H1 (cell line): ENCODE results near the gene SYT17. TPM values are rescaled to one million over a fixed set of nuclear protein-coding genes. Genes with fewer than 3 reads are reported as not detected.

ENCODE experiments used
- CTCF ChIA-PET: fragments of 300-600 bp; sonication (Branson Sonifier 250); formaldehyde crosslinking; loops from one replicate; lab custom pipeline; 2021; ENCODE audit not compliant: partially characterized antibody; lab: Charles Lee
- POLR2A ChIA-PET: fragments of 300-600 bp; sonication (Branson Sonifier 250); formaldehyde crosslinking; loops from one replicate; lab custom pipeline; 2021; ENCODE audit warnings: inconsistent platforms; ENCODE audit not compliant: partially characterized antibody; lab: Charles Lee
- DNase-seq, 2 experiments: peaks; one replicate each; pipeline versions ENCODE4 v3.0.0 to v3.0.0-alpha.2; 2010 to 2022; ENCODE audit warnings: low spot score in 2 of 2, low read depth in 1 of 2, mixed read lengths in 1 of 2
- FAIRE-seq: peaks from 2 replicates; lab custom pipeline; 2011; peaks lifted over from hg19 to GRCh38; lab: Jason Lieb, UNC
- H2AFZ ChIP-seq: 2 replicates; pipeline ENCODE4 v1.8.1; 2012; ENCODE audit warnings: low read length, inconsistent platforms
- H2AK5ac ChIP-seq: 2 replicates; pipeline ENCODE4 v1.6.1; 2013; ENCODE audit warnings: low read depth, low read length
- H2BK120ac ChIP-seq: replicated peaks from 2 replicates; pipeline ENCODE3; 2013; ENCODE audit warnings: low read depth, low read length, inconsistent platforms
- H2BK12ac ChIP-seq: 2 replicates; pipeline ENCODE4 v1.6.1; 2013; ENCODE audit warnings: low read depth, low read length
- H2BK15ac ChIP-seq: 2 replicates; pipeline ENCODE4 v1.6.1; 2013; ENCODE audit warnings: low read length
- H2BK20ac ChIP-seq: 2 replicates; pipeline ENCODE4 v1.6.1; 2013; ENCODE audit warnings: low read length
- H2BK5ac ChIP-seq: 2 replicates; pipeline ENCODE4 v1.6.1; 2013; ENCODE audit warnings: low read depth, low read length
- H3K14ac ChIP-seq: 2 replicates; pipeline ENCODE4 v1.6.1; 2013; ENCODE audit warnings: inconsistent platforms; ENCODE audit not compliant: insufficient read length
- H3K18ac ChIP-seq: 2 replicates; pipeline ENCODE4 v1.6.1; 2013; ENCODE audit warnings: low read length; ENCODE audit errors: extremely low read depth
- H3K23ac ChIP-seq: 2 replicates; pipeline ENCODE4 v1.6.1; 2013; ENCODE audit warnings: inconsistent platforms; ENCODE audit not compliant: insufficient read length
- H3K23me2 ChIP-seq: 2 replicates; pipeline ENCODE4 v1.6.1; 2013; ENCODE audit warnings: low read depth, low read length
- H3K27ac ChIP-seq: 2 replicates; pipeline ENCODE4 v1.6.1; 2011; ENCODE audit warnings: low read depth, low read length, inconsistent platforms
- H3K27me3 ChIP-seq, 4 experiments: replicated peaks in 1 of 4; 1 replicate in 1 of 4; 2 replicates in 3 of 4; pipeline versions ENCODE4 v1.6.1 to v1.8.1; 2011 to 2013; ENCODE audit warnings: low read length in 3 of 4, mild to moderate bottlenecking in 3 of 4, inconsistent platforms in 2 of 4, mixed read lengths in 2 of 4, moderate library complexity in 1 of 4; ENCODE audit not compliant: control insufficient read depth in 3 of 4, insufficient read depth in 3 of 4; ENCODE audit errors: extremely low read depth in 1 of 4
- H3K36me3 ChIP-seq, 4 experiments: 2 replicates each; pipeline versions ENCODE4 v1.6.1 to v1.8.1; 2011 to 2013; ENCODE audit warnings: mild to moderate bottlenecking in 4 of 4, low read length in 3 of 4, moderate library complexity in 2 of 4, control low read depth in 1 of 4, inconsistent platforms in 1 of 4; ENCODE audit not compliant: insufficient read depth in 4 of 4, control insufficient read depth in 2 of 4
- H3K4ac ChIP-seq: replicated peaks from 2 replicates; pipeline ENCODE3; 2013; ENCODE audit warnings: low read length, low read depth, mixed read lengths, inconsistent platforms; ENCODE audit not compliant: insufficient read length
- H3K4me1 ChIP-seq, 4 experiments: replicated peaks in 1 of 4; 1 replicate in 1 of 4; 2 replicates in 3 of 4; pipeline versions ENCODE4 v1.6.1 to v1.8.1; 2011 to 2013; ENCODE audit warnings: low read length in 3 of 4, inconsistent platforms in 2 of 4, mixed read lengths in 1 of 4; ENCODE audit not compliant: insufficient read depth in 4 of 4, control insufficient read depth in 3 of 4
- H3K4me2 ChIP-seq, 2 experiments: 2 replicates each; pipeline versions ENCODE4 v1.6.1 to v1.8.1; 2011 to 2013; ENCODE audit warnings: low read depth in 2 of 2, low read length in 2 of 2, control low read depth in 1 of 2, inconsistent platforms in 1 of 2, mild to moderate bottlenecking in 1 of 2; ENCODE audit not compliant: insufficient read depth in 1 of 2
- H3K4me3 ChIP-seq, 4 experiments: fragments of 200-600, 300-600 bp in 1 of 4; sonication (generic), shearing (Covaris generic), sonication (Bioruptor Twin) in 1 of 4; 2 replicates each; pipeline versions ENCODE4 v1.5.1 to v1.8.1; 2011 to 2016; ENCODE audit warnings: low read length in 4 of 4, low read depth in 3 of 4, control low read depth in 2 of 4, inconsistent platforms in 2 of 4, mild to moderate bottlenecking in 2 of 4, mixed read lengths in 1 of 4, moderate library complexity in 1 of 4; ENCODE audit not compliant: insufficient read depth in 2 of 4; ENCODE audit errors: extremely low read depth in 1 of 4
- H3K56ac ChIP-seq: replicated peaks from 2 replicates; pipeline ENCODE3; 2013; ENCODE audit warnings: low read depth, mild to moderate bottlenecking, mixed read lengths, low read length, inconsistent platforms; ENCODE audit not compliant: insufficient read length
- H3K79me1 ChIP-seq: 2 replicates; pipeline ENCODE4 v1.6.1; 2013; ENCODE audit warnings: low read depth, low read length, control low read depth
- H3K79me2 ChIP-seq, 2 experiments: 2 replicates each; pipeline versions ENCODE4 v1.6.1 to v1.8.1; 2012 to 2013; ENCODE audit warnings: low read length in 2 of 2, mild to moderate bottlenecking in 2 of 2, inconsistent platforms in 1 of 2; ENCODE audit not compliant: insufficient read depth in 2 of 2, control insufficient read depth in 1 of 2
- H3K9ac ChIP-seq, 4 experiments: replicated peaks in 1 of 4; 1 replicate in 1 of 4; 2 replicates in 3 of 4; pipeline versions ENCODE4 v1.6.1 to v1.8.1; 2011 to 2013; ENCODE audit warnings: low read depth in 3 of 4, low read length in 3 of 4, control low read depth in 2 of 4, mild to moderate bottlenecking in 2 of 4, moderate library complexity in 2 of 4, inconsistent platforms in 1 of 4; ENCODE audit errors: extremely low read depth in 1 of 4
- H3K9me3 ChIP-seq, 2 experiments: 2 replicates each; pipeline versions ENCODE4 v1.6.1 to v1.8.1; 2012 to 2013; ENCODE audit warnings: mild to moderate bottlenecking in 2 of 2, moderate library complexity in 2 of 2, control low read depth in 1 of 2, inconsistent platforms in 1 of 2, low read depth in 1 of 2, low read length in 1 of 2, mixed read lengths in 1 of 2; ENCODE audit not compliant: insufficient read depth in 2 of 2
- H4K20me1 ChIP-seq, 2 experiments: replicated peaks in 1 of 2; 2 replicates each; pipeline versions ENCODE3 to v1.8.1; 2011 to 2013; ENCODE audit warnings: inconsistent platforms in 2 of 2, low read length in 2 of 2, mild to moderate bottlenecking in 1 of 2; ENCODE audit not compliant: insufficient read depth in 2 of 2, control insufficient read depth in 1 of 2
- H4K5ac ChIP-seq: 2 replicates; pipeline ENCODE4 v1.6.1; 2013; ENCODE audit warnings: low read length, low read depth, mixed read lengths, inconsistent platforms; ENCODE audit not compliant: insufficient read length
- H4K8ac ChIP-seq: 2 replicates; pipeline ENCODE4 v1.8.0; 2013; ENCODE audit warnings: mild to moderate bottlenecking, moderate library complexity, low read length, inconsistent platforms; ENCODE audit not compliant: insufficient read depth; ENCODE audit errors: extremely low read depth
- H4K91ac ChIP-seq: replicated peaks from 2 replicates; pipeline ENCODE3; 2013; ENCODE audit warnings: low read length, mixed read lengths, inconsistent platforms; ENCODE audit not compliant: insufficient read length
- KDM1A ChIP-seq: fragments of 200-600, 300-600 bp; sonication (generic); IDR thresholded peaks from 2 replicates; pipeline ENCODE4 v1.7.1; 2016; ENCODE audit warnings: mild to moderate bottlenecking, low read length, borderline replicate concordance
- PHF8 ChIP-seq: fragments of 200-600 bp; sonication (generic); conservative IDR thresholded peaks from 2 replicates; pipeline ENCODE4 v1.7.1; 2012; ENCODE audit warnings: low read depth, mild to moderate bottlenecking, inconsistent platforms, low read length, moderate library complexity
- SAP30 ChIP-seq: fragments of 300-600 bp; sonication (generic); IDR thresholded peaks from 2 replicates; pipeline ENCODE4 v1.7.1; 2012; ENCODE audit warnings: low read length, moderate library complexity, mild to moderate bottlenecking, inconsistent platforms; ENCODE audit not compliant: insufficient read depth, insufficient replicate concordance
- SUZ12 ChIP-seq: fragments of 200-600 bp; sonication (generic); IDR thresholded peaks from 2 replicates; pipeline ENCODE4 v1.6.1; 2012; ENCODE audit warnings: mild to moderate bottlenecking, inconsistent platforms, low read length, moderate library complexity, mixed read lengths
- WGBS, 2 experiments: shearing (Covaris generic) in 1 of 2; methylation state at CpG; one replicate each; pipeline versions ENCODE4 v1.1.6 to v1.1.7; 2013 to 2015; ENCODE audit warnings: low lambda C conversion rate in 2 of 2, mixed read lengths in 2 of 2, inconsistent platforms in 1 of 2, low coverage in 1 of 2, missing lambda C conversion rate in 1 of 2; ENCODE audit not compliant: insufficient replicate concordance in 2 of 2, insufficient coverage in 1 of 2, insufficient read length in 1 of 2; ENCODE audit errors: extremely low coverage in 1 of 2, missing lambda C conversion rate in 1 of 2; 5-methylcytosine and 5-hydroxymethylcytosine counted together
- polyA plus RNA-seq, 7 experiments: library from polyadenylated mRNA; depleted of rRNA in 3 of 7; stranded (reverse) in 5 of 7; unstranded in 2 of 7; fragments of >200 nt in 5 of 7; fragments of 200-250 nt in 2 of 7; gene quantifications; 1 replicate in 5 of 7; 2 replicates in 1 of 7; 4 replicates in 1 of 7; pipeline versions ENCODE4 v1.2.1 to v1.2.3, GENCODE V29; 2011 to 2013; ENCODE audit warnings: missing spikeins in 2 of 7, mixed read lengths in 2 of 7
- total RNA-seq: library from RNA; stranded (reverse); fragmentation: NEBNext Ultra II Directional; extraction: Animal tissue kit (Norgen Biotek cat#: 25700); gene quantifications from 2 replicates; pipeline ENCODE4 v1.2.1, GENCODE V29; 2021
- TF ChIP-seq, protein P1 (sequence below): IDR thresholded peaks from 2 replicates; pipeline ENCODE4 v1.6.1; 2012; ENCODE audit warnings: low read length, inconsistent platforms

SYT17 gene
- total and polyA plus RNA-seq, 2 of the 8 experiments (the other 6 are each of a cell fraction or from before 2014, with no cell fraction given) = 5.8 to 18.1 TPM

DNA sequence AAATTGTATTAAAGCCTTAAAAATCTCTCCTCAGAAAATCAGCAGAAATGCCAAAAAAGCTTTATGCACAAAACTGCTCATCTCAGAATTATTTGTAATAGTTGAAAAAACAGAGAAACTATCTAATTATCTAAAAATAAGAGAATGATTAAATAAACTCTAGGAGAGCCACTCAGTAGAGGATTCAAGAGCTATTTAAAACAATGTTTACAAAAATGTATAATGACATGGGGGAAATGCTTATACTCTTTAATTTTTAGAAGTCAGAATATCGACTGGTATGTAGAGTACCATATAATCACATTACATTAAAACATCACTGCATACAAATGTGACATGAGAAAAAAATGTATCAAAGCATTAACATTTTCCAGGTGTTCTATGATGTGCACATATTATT, 129.4 kb downstream of the SYT17 start:
- Histone ChIP-seq H3K27ac (no peak overlapping the region), H3K23me2 (no peaks in the 10 kb centered on the region), H3K4ac (no peak overlapping the region), H3K14ac (no peak overlapping the region), H3K4me1 (peaks cover 0 to 3% (median 0%) of the 10 kb centered on the region in 4 experiments; a peak in 2 of 7 replicates), H3K4me3 (no peak overlapping the region), H2BK20ac (no peak overlapping the region), H4K91ac (no peak overlapping the region), H2BK120ac (no peak overlapping the region), H3K9ac (no peak overlapping the region), H3K4me2 (no peak overlapping the region), H3K23ac (no peak overlapping the region), H2AK5ac (no peak overlapping the region), H2AFZ (no peak overlapping the region), H2BK15ac (no peak overlapping the region), H3K9me3 (no peaks in the 10 kb centered on the region), H3K79me1 (no peaks in the 10 kb centered on the region), H3K27me3 (no peaks in the 10 kb centered on the region), H3K79me2 (no peaks in the 10 kb centered on the region), H2BK5ac (no peak overlapping the region), H4K8ac (no peak overlapping the region), H3K18ac (no peak overlapping the region), H3K36me3 (no peaks in the 10 kb centered on the region), H3K56ac (no peak overlapping the region), H4K20me1 (no peaks in the 10 kb centered on the region), H4K5ac (no peak overlapping the region), H2BK12ac (no peak overlapping the region)
- POLR2A ChIA-PET = no interaction called here
- DNase-seq (no peak), FAIRE-seq (no peak)
- 94% methylated on average over 1 of the region's 1 CpG; no CpG with 5 or more reads in 1 of the 2 experiments for WGBS, 2 experiments
- CTCF ChIA-PET = no interaction called here
- TF ChIP-seq KDM1A (no peak), SUZ12 (no peak), SAP30 (no peak), PHF8 (no peak)
- TF ChIP-seq, protein P1, sequence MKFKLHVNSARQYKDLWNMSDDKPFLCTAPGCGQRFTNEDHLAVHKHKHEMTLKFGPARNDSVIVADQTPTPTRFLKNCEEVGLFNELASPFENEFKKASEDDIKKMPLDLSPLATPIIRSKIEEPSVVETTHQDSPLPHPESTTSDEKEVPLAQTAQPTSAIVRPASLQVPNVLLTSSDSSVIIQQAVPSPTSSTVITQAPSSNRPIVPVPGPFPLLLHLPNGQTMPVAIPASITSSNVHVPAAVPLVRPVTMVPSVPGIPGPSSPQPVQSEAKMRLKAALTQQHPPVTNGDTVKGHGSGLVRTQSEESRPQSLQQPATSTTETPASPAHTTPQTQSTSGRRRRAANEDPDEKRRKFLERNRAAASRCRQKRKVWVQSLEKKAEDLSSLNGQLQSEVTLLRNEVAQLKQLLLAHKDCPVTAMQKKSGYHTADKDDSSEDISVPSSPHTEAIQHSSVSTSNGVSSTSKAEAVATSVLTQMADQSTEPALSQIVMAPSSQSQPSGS = no peak
